ENCODE results near the gene LPCAT1.

DNA sequence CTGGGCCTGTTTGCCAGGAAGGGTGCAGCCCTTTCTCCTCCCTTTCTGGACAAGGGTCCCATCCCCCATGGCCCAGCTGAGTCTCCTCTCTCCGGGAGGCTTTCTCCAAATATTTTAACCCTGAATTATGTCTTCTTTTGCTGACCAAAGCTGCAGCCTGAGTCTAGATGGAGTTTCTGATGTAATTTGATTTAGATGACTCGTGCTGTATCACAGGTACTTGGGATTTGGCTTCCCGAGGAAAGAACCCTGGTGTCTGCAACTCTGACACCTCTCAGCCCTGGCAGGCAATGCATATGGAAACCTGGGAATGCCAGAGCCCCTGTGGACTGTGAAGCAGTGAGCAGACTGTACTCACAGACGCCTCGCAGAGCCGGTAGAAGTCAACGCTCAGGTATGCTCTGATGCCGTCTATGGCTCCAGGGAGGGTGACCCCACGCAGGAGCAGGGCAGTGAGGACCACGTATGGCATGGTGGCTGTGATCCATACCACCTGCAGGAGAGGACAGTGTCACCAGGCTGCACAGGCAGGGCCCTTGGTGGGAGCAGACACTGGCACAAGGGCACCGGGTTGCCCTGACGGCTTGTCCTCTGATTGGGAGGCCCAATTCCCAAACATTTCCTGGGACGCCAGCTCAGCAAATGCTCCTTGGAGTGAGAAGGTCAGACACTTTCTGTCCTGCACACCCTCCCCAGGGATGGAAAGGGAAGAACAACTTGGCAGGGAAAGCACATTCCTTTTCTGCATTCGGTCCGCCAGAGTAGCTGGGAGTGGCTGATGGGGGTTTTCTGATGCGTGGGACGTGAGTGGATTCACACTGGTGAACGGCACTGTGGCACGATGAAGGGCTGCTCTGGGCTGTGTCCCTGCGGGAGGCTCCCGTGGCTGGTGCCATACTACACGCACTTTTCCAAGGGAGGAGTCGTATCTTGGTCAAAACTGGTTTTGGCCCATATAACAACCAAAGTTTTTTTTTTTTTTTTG lies 103.3 kb downstream of the LPCAT1 start:
- TF ChIP-seq, protein P1, sequence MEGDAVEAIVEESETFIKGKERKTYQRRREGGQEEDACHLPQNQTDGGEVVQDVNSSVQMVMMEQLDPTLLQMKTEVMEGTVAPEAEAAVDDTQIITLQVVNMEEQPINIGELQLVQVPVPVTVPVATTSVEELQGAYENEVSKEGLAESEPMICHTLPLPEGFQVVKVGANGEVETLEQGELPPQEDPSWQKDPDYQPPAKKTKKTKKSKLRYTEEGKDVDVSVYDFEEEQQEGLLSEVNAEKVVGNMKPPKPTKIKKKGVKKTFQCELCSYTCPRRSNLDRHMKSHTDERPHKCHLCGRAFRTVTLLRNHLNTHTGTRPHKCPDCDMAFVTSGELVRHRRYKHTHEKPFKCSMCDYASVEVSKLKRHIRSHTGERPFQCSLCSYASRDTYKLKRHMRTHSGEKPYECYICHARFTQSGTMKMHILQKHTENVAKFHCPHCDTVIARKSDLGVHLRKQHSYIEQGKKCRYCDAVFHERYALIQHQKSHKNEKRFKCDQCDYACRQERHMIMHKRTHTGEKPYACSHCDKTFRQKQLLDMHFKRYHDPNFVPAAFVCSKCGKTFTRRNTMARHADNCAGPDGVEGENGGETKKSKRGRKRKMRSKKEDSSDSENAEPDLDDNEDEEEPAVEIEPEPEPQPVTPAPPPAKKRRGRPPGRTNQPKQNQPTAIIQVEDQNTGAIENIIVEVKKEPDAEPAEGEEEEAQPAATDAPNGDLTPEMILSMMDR (IDR thresholded peaks at IDR 0.05) = no peak
- TF ChIP-seq POLR2AphosphoS5 (IDR thresholded peaks at IDR 0.05; ENCODE audit: low read depth, low read length) = no peak
- TF ChIP-seq, protein P2, sequence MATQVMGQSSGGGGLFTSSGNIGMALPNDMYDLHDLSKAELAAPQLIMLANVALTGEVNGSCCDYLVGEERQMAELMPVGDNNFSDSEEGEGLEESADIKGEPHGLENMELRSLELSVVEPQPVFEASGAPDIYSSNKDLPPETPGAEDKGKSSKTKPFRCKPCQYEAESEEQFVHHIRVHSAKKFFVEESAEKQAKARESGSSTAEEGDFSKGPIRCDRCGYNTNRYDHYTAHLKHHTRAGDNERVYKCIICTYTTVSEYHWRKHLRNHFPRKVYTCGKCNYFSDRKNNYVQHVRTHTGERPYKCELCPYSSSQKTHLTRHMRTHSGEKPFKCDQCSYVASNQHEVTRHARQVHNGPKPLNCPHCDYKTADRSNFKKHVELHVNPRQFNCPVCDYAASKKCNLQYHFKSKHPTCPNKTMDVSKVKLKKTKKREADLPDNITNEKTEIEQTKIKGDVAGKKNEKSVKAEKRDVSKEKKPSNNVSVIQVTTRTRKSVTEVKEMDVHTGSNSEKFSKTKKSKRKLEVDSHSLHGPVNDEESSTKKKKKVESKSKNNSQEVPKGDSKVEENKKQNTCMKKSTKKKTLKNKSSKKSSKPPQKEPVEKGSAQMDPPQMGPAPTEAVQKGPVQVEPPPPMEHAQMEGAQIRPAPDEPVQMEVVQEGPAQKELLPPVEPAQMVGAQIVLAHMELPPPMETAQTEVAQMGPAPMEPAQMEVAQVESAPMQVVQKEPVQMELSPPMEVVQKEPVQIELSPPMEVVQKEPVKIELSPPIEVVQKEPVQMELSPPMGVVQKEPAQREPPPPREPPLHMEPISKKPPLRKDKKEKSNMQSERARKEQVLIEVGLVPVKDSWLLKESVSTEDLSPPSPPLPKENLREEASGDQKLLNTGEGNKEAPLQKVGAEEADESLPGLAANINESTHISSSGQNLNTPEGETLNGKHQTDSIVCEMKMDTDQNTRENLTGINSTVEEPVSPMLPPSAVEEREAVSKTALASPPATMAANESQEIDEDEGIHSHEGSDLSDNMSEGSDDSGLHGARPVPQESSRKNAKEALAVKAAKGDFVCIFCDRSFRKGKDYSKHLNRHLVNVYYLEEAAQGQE (IDR thresholded peaks at IDR 0.05; ENCODE audit: insufficient read depth in 1 of 2, low read depth in 2 of 2, low read length in 1 of 2) = no peak

All from Panc1 (cell line).